Measurements from ENCODE around the gene PGAP2.

PGAP2 gene

GRCh38 chr11:3834664-3835461 is 26.5 kb downstream of the PGAP2 start:
- peak; percentile 91 for DNase-seq

GRCh38 chr11:3835751-3836150 is 27.4 kb downstream of the PGAP2 start:
- peak; percentile 48 for DNase-seq

GRCh38 chr11:3836903-3837302 is 28.5 kb downstream of the PGAP2 start:
- DNase-seq = peak; percentile 63

GRCh38 chr11:3837793-3838192 is 29.4 kb downstream of the PGAP2 start:
- DNase-seq = peak; percentile 99

GRCh38 chr11:3838504-3838903 is 30.1 kb downstream of the PGAP2 start:
- peak; percentile 62 for DNase-seq

- no peak for DNase-seq
Measured at GRCh38 chr11:3840004-3840869, 31.9 kb downstream of the PGAP2 start.

- peak; percentile 88 for DNase-seq
Measured at GRCh38 chr11:3840870-3841425, 32.6 kb downstream of the PGAP2 start, which contains the start of gene RHOG. Gene RHOG, minus strand, starts transcription at chr11:3840959. Its CDS starts 12,821 bp downstream, at chr11:3828138.

GRCh38 chr11:3841426-3842350 is 33.3 kb downstream of the PGAP2 start:
- DNase-seq = peak; percentile 90

GRCh38 chr11:3843326-3843725 is 35.0 kb downstream of the PGAP2 start:
- DNase-seq = no peak

GRCh38 chr11:3845246-3845645 is 36.9 kb downstream of the PGAP2 start:
- DNase-seq = no peak

GRCh38 chr11:3845670-3846069 is 37.3 kb downstream of the PGAP2 start:
- no peak for DNase-seq

- peak; percentile 55 for DNase-seq
Measured at GRCh38 chr11:3849297-3849874, 41.0 kb downstream of the PGAP2 start.

GRCh38 chr11:3853545-3853842 is 45.1 kb downstream of the PGAP2 start:
- DNase-seq = no peak

GRCh38 chr11:3853899-3854659 is 45.7 kb downstream of the PGAP2 start:
- DNase-seq = peak; percentile 75

- no peak for DNase-seq
Measured at GRCh38 chr11:3854660-3854976, 46.3 kb downstream of the PGAP2 start.

GRCh38 chr11:3854977-3855807 is 46.8 kb downstream of the PGAP2 start, which contains the start of gene STIM1:
Gene STIM1, plus strand, starts transcription at chr11:3855664. Its CDS starts 607 bp downstream, at chr11:3856271.
- peak; percentile 92 for DNase-seq

- peak; percentile 20 for DNase-seq
Measured at GRCh38 chr11:3855808-3856491, 47.6 kb downstream of the PGAP2 start.

- DNase-seq = no peak
Measured at GRCh38 chr11:3856856-3857553, 48.6 kb downstream of the PGAP2 start.

- peak; percentile 19 for DNase-seq
Measured at GRCh38 chr11:3857628-3858027, 49.3 kb downstream of the PGAP2 start.

Measured in MV-4-11 (cell line).